Pancreas (tissue), 10 donors: ENCODE measurements around the gene RBBP8NL. TPM values are rescaled to one million over a fixed set of nuclear protein-coding genes. Genes with fewer than 3 reads are reported as not detected.

Experiments used
- ATAC-seq, 4 donors: fragments of 200-7000 bp; cut with Tn5 transposase; one replicate each; pipeline versions ENCODE4 v1.8.0 to v1.9.1; 2020; ENCODE audit warnings: mild to moderate bottlenecking in 4 of 4, moderate library complexity in 4 of 4
- DNase-seq, 6 donors: peaks; one replicate each; pipeline ENCODE4 v3.0.0-alpha.2; 2020
- FAIRE-seq: peaks from 2 replicates; lab custom pipeline; 2012; peaks lifted over from hg19 to GRCh38; lab: Jason Lieb, UNC
- H3K27ac ChIP-seq, 4 donors: fragments of 200-600 bp; sonication (generic); 1 replicate in 3 of 4; 2 replicates in 1 of 4; pipeline versions ENCODE4 v1.5.0 to v1.8.0; 2020
- H3K27me3 ChIP-seq, 4 donors: fragments of 200-600 bp; one replicate each; pipeline ENCODE4 v1.8.0; 2021
- H3K36me3 ChIP-seq, 3 donors: fragments of 200-600 bp; sonication (generic) in 1 of 3; one replicate each; pipeline versions ENCODE4 v1.5.0 to v1.8.0; 2020 to 2021
- H3K4me1 ChIP-seq, 3 donors: fragments of 200-600 bp; one replicate each; pipeline ENCODE4 v1.8.0; 2021
- H3K4me3 ChIP-seq, 4 donors: fragments of 200-600 bp; sonication (generic) in 2 of 4; one replicate each; pipeline versions ENCODE4 v1.5.0 to v1.8.0; 2020 to 2021
- H3K9me3 ChIP-seq, 4 donors: fragments of 200-600 bp; one replicate each; pipeline ENCODE4 v1.8.0; 2021
- WGBS, 2 donors: extraction: QIAGEN DNeasy Blood & Tissue Kit; methylation state at CpG; one replicate each; pipeline ENCODE4 v1.1.7; 2013; 5-methylcytosine and 5-hydroxymethylcytosine counted together
- intact Hi-C, 3 donors: fragments of 100-400 bp; cut with DNase I; formaldehyde crosslinking; loops; one replicate each; pipeline versions ENCODE4 v1.11.1 to v1.14.2; 2022
- polyA plus RNA-seq, 2 donors: library from polyadenylated mRNA; stranded (reverse); fragments of 200-250 nt; gene quantifications; one replicate each; pipeline ENCODE4 v1.2.3, GENCODE V29; 2013
- total RNA-seq, 6 donors: library from RNA; stranded (reverse); fragmentation: NEBNext Ultra II Directional in 4 of 6; extraction: Animal tissue kit (Norgen Biotek cat#: 25700) in 4 of 6; gene quantifications; one replicate each; pipeline versions ENCODE4 v1.2.1 to v1.2.4, GENCODE V29; 2021 to 2023
- TF ChIP-seq, protein P1 (sequence below), 4 donors: fragments of 200-600 bp; sonication (generic) in 3 of 4; IDR thresholded peaks; one replicate each; pipeline versions ENCODE4 v1.5.0 to v1.8.0; 2021; ENCODE audit warnings: antibody characterized with exemption in 4 of 4
- donor health status: healthy with polysubstance abuse.
- donor health status: DM: no; HTN: no; CAD: no; lungs with moderate emphysema.
- donor health status: DM: no; HTN: no; CAD: no.
- donor health status: control.
- donor health status: control.
- donor health status: Bipolar disorder and iron deficiency.
- donor health status: DM: yes; HTN: yes; CAD: no.
- donor health status: DM: no; HTN: no; CAD: no.
- donor health status: DM: no; HTN: no; CAD: no.
- donor health status: DM: yes; HTN: yes; CAD: no.

The RBBP8NL gene
- total and polyA plus RNA-seq, 8 donors = 0.66 to 4.8 (median 1.3) TPM

DNA sequence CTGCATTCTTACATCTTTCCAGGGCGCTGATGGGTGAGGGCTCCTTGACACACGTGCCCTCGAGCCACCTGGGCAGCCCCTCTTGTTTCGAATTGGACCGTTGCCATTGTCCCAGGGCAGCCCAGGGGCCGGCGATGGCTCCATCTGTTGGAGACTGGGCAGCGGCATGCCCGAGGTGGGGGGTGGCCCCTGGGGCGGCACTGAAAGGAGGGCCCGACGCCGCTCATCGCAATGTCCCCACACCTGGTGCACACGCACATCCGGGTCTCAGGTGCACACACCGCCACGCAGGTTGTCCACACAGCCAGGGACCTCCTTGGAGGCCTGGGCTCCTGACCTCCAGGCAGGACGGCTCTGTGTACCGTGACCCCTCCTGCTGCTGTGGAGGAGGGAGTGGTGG lies 30.5 kb upstream of the RBBP8NL start:
- H3K9me3 ChIP-seq = no peaks in the 10 kb centered on the region
- ATAC-seq (no peak), FAIRE-seq (no peak), DNase-seq (no peak)
- no peak overlapping the region for H3K4me3 ChIP-seq
- H3K27me3 ChIP-seq = no peaks in the 10 kb centered on the region
- 61 to 68% methylated on average over 20 of the region's 20 CpGs for WGBS, 2 donors
- intact Hi-C loops = no loop called here
- no peaks in the 10 kb centered on the region for H3K36me3 ChIP-seq
- H3K4me1 ChIP-seq = no peaks in the 10 kb centered on the region
- H3K27ac ChIP-seq = no peak overlapping the region
- TF ChIP-seq, protein P1, sequence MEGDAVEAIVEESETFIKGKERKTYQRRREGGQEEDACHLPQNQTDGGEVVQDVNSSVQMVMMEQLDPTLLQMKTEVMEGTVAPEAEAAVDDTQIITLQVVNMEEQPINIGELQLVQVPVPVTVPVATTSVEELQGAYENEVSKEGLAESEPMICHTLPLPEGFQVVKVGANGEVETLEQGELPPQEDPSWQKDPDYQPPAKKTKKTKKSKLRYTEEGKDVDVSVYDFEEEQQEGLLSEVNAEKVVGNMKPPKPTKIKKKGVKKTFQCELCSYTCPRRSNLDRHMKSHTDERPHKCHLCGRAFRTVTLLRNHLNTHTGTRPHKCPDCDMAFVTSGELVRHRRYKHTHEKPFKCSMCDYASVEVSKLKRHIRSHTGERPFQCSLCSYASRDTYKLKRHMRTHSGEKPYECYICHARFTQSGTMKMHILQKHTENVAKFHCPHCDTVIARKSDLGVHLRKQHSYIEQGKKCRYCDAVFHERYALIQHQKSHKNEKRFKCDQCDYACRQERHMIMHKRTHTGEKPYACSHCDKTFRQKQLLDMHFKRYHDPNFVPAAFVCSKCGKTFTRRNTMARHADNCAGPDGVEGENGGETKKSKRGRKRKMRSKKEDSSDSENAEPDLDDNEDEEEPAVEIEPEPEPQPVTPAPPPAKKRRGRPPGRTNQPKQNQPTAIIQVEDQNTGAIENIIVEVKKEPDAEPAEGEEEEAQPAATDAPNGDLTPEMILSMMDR (IDR thresholded peaks at IDR 0.05) = no peak

- WGBS, 2 donors = 70 to 79% methylated on average over 12 to 17 of the region's 17 CpGs
- ATAC-seq = no peak
- Histone ChIP-seq H3K27me3 (no peaks in the 10 kb centered on the region), H3K4me1 (no peaks in the 10 kb centered on the region), H3K9me3 (no peaks in the 10 kb centered on the region), H3K4me3 (no peak overlapping the region), H3K36me3 (no peaks in the 10 kb centered on the region), H3K27ac (no peak overlapping the region)
- DNase-seq = no peak
- intact Hi-C loops = no loop called here
- no peak for FAIRE-seq
- TF ChIP-seq, protein P1 (IDR thresholded peaks at IDR 0.05) = no peak
These were observed 29.8 kb upstream of the RBBP8NL start for GRCh38 chr20:62457098-62457497.

GRCh38 chr20:62455929-62456328 lies 28.6 kb upstream of the RBBP8NL start:
- no peaks in the 10 kb centered on the region for H3K27me3 ChIP-seq

DNA sequence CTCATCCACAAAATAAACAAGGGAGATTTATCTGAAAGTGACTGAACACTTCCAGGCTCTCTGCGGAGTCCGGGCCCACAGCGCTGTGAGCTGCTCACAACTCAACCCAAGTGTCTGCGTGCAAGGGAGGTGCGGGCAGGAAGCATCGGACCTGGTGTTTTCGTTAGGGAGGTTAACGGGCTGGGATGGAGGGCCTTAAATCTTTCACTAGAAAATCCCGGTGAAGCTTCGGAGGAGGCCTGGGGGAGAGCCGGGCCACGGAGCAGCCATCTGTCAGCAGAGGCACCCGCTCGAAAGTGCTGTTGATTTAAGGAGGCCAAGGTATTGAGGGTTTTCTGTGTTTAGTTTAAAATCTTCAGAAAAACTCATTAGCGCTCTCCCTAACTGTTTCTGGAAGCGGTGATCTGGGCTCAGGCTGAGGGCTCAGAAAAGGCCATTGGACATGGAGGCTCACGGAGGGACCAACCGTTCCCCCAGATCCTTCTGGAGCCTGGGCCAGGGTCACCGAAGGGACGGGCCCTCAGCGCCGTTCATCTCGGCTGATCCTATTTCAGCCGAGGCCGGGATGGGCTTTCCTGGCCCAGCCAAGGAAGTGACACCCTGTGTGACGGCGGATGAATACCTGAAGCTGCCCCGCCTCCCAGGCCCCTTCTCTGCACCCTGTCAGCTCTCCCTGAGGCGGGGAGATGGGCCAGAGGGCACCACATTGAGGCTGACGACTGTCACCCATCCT lies 27.7 kb upstream of the RBBP8NL start:
- no peak overlapping the region for H3K4me3 ChIP-seq
- intact Hi-C loops = no loop called here
- FAIRE-seq = no peak
- H3K9me3 ChIP-seq = no peaks in the 10 kb centered on the region
- 63 to 70% methylated on average over 30 of the region's 30 CpGs for WGBS, 2 donors
- TF ChIP-seq, protein P1 (IDR thresholded peaks at IDR 0.05) = no peak
- no peak for ATAC-seq
- no peaks in the 10 kb centered on the region for H3K4me1 ChIP-seq
- no peak overlapping the region for H3K27ac ChIP-seq
- H3K27me3 ChIP-seq = no peaks in the 10 kb centered on the region
- DNase-seq = no peak
- H3K36me3 ChIP-seq = no peaks in the 10 kb centered on the region

More at GRCh38 chr20:62455929-62456328, 28.6 kb upstream of the RBBP8NL start:
- no peak for ATAC-seq
- WGBS, 2 donors = 63 to 69% methylated on average over 14 to 15 of the region's 15 CpGs
- H3K9me3 ChIP-seq = no peaks in the 10 kb centered on the region
- H3K36me3 ChIP-seq = no peaks in the 10 kb centered on the region
- TF ChIP-seq, protein P1 (IDR thresholded peaks at IDR 0.05) = no peak
- intact Hi-C loops = no loop called here
- no peak for DNase-seq
- no peak overlapping the region for H3K27ac ChIP-seq
- H3K4me1 ChIP-seq = no peaks in the 10 kb centered on the region
- no peak overlapping the region for H3K4me3 ChIP-seq
- no peak for FAIRE-seq

DNA sequence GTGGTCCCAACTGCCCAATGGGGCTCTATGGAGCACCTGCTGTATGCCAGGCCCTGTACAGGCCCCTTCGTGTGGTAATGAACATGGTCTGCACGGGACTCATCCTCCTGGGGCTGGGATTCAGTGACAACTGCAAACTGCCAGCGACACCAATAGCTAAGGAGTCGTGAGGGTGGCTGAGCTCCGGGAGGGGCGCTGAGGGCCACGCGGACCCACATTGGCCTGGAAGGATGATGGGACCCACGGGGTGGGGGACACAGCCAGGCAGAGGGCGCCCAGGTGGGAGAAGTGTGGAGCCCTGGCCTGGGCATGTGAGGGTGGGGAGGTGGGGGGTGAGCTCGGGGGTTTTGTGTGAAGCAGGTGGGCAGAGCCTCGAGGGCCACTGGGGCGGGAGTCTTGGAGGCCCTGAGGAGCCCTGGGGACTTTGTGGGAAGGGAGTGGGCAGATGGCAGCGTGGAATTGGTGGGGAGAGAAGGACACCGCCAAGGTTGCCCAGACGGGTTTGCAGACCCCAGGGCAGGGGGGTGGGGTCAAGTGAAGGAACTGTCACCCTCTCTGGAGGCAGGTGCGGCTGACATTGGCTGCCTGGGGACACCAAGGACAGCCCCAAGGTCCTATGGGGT lies 26.0 kb upstream of the RBBP8NL start:
- 66 to 72% methylated on average over 17 of the region's 17 CpGs for whole genome bisulfite sequencing, 2 donors

More for the DNA sequence above, 26.0 kb upstream of the RBBP8NL start:
- TF ChIP-seq, protein P1 (IDR thresholded peaks at IDR 0.05) = no peak
- H3K4me3 ChIP-seq = no peak overlapping the region
- intact Hi-C loops = no loop called here
- H3K9me3 ChIP-seq = no peaks in the 10 kb centered on the region
- no peak for FAIRE-seq
- H3K36me3 ChIP-seq = no peaks in the 10 kb centered on the region
- H3K27ac ChIP-seq = no peak overlapping the region
- DNase-seq = no peak
- ATAC-seq = no peak
- no peaks in the 10 kb centered on the region for H3K27me3 ChIP-seq
- no peaks in the 10 kb centered on the region for H3K4me1 ChIP-seq
